AG04450 (cell line): Measurements from ENCODE around the gene TMEM198. TPM values are rescaled to one million over a fixed set of nuclear protein-coding genes. Genes with fewer than 3 reads are reported as not detected.

Experiments
- CTCF ChIA-PET: fragments of 300-600, 350-600 bp; formaldehyde crosslinking; extraction: SDS; loops from one replicate; lab custom pipeline; 2022; ENCODE audit warnings: antibody characterized with exemption, inconsistent platforms; lab: Charles Lee
- POLR2A ChIA-PET: fragments of 350-600 bp; formaldehyde crosslinking; extraction: SDS; loops from one replicate; lab custom pipeline; 2021; ENCODE audit warnings: antibody characterized with exemption, inconsistent platforms; lab: Yijun Ruan, JAX
- DNase-seq: peaks from one replicate; pipeline ENCODE4 v3.0.0-alpha.2; 2011; ENCODE audit warnings: low read depth, low spot score
- H3K27ac ChIP-seq: one replicate; pipeline ENCODE4 v1.5.1; 2012; ENCODE audit warnings: low read depth, low read length, control low read depth
- H3K27me3 ChIP-seq: one replicate; pipeline ENCODE4 v1.6.0; 2012; ENCODE audit warnings: low read length; ENCODE audit not compliant: control insufficient read depth, insufficient read depth
- H3K4me3 ChIP-seq: 2 replicates; pipeline ENCODE4 v1.5.1; 2011; ENCODE audit warnings: mild to moderate bottlenecking, low read depth, low read length, control low read depth
- H3K9me3 ChIP-seq: 2 replicates; pipeline ENCODE4 v1.5.1; 2012; ENCODE audit warnings: low read length; ENCODE audit not compliant: control insufficient read depth, insufficient read depth
- CTCF ChIP-seq: IDR thresholded peaks from 2 replicates; pipeline ENCODE4 v1.5.1; 2011; ENCODE audit warnings: low read depth, low read length, control low read depth, inconsistent platforms
- polyA plus RNA-seq: library from polyadenylated mRNA; depleted of rRNA; stranded (reverse); fragments of >200 nt; gene quantifications from 2 replicates; pipeline ENCODE4 v1.2.3, GENCODE V29; 2011

The TMEM198 gene
- polyA plus RNA-seq, 1 experiment, result 0.83 TPM

- TF ChIP-seq CTCF, result no peak
- Histone ChIP-seq H3K4me3 (no peak overlapping the region), H3K27me3 (peaks cover 23% of the 10 kb centered on the region), H3K27ac (no peak overlapping the region), H3K9me3 (no peaks in the 10 kb centered on the region; the same call in 1 of the 2 replicates)
- ChIA-PET POLR2A (interaction anchor here (0.5 to 0.6 kb wide), 2 partner anchors 35 to 322 kb away, joined by 3 read pairs; partner anchors contain the start of gene GMPPA), CTCF (interaction anchor here (0.6 to 2.2 kb wide), 4 partner anchors 58 to 142 kb away, joined by 3 to 8 read pairs (median 6); no protein-coding TSS in a partner anchor)
- no peak for DNase-seq
Measured at GRCh38 chr2:219533930-219534661, 9.7 kb upstream of the TMEM198 start.

DNA sequence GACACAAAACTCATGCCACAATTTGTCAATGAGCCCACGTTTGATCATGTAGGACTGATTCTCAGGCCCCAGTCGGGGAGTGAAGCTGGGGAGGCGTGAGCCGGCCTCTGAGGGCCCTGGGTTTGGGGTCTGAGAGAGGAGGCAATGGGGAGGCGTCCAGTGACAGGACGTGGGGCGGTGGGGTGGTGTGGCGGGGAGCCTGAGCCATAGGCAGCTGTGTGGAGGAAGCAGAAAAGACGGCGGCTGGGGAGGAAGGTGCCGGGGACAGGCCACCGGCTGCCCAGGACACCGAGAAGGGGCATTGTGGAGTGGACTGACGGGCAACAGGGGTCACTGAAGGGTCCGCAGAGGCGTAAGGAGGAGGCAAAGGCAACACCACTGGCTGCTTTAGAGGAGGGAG is 7.4 kb upstream of the TMEM198 start:
- TF ChIP-seq CTCF, result no peak
- Histone ChIP-seq H3K27ac (no peak overlapping the region), H3K27me3 (peaks cover 13% of the 10 kb centered on the region), H3K4me3 (no peak overlapping the region), H3K9me3 (no peaks in the 10 kb centered on the region; the same call in 1 of the 2 replicates)
- DNase-seq, result no peak
- ChIA-PET CTCF (interaction anchor here (0.9 to 1.2 kb wide), 3 partner anchors 37 to 148 kb away, joined by 4 read pairs; no protein-coding TSS in a partner anchor), POLR2A (interaction anchor here (0.6 kb wide), 1 partner anchor 37 kb away, joined by 4 read pairs; no protein-coding TSS in a partner anchor)

DNA sequence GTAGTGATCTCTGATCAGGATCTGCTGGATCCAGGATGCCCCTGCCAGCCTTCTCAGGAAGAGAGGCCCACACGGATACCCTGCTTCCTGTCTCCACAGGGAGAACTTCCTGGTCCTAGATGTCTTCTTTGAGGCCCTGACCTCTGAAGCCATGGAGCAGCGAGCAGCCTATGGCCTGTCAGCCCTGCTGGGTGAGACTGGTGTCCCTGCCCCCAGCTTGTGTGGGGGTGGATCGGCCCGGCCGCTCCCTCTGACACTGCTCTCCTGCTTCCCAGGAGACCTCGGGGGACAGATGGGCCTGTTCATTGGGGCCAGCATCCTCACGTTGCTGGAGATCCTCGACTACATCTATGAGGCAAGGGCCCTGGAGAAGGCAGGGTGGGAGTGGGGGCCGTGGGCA is 6.9 kb upstream of the TMEM198 start:
- ChIA-PET CTCF (interaction anchor here (0.9 to 1.5 kb wide), 4 partner anchors 15 to 148 kb away, joined by 3 to 5 read pairs (median 4); a partner anchor contains a TSS), POLR2A (interaction anchor here (0.6 kb wide), 1 partner anchor 37 kb away, joined by 4 read pairs; no protein-coding TSS in a partner anchor)

GRCh38 chr2:219537657-219538488 is 6.0 kb upstream of the TMEM198 start:
- ChIA-PET POLR2A (interaction anchor here (0.6 kb wide), 1 partner anchor 16 kb away, joined by 8 read pairs; no protein-coding TSS in a partner anchor), CTCF (interaction anchor here (1.1 to 1.7 kb wide), 6 partner anchors 8 to 152 kb away, joined by 3 to 6 read pairs (median 4); a partner anchor contains a TSS)
- Histone ChIP-seq H3K4me3 (no peak overlapping the region), H3K9me3 (no peaks in the 10 kb centered on the region; the same call in 1 of the 2 replicates), H3K27ac (no peak overlapping the region), H3K27me3 (peaks cover 7% of the 10 kb centered on the region)
- no peak for DNase-seq
- TF ChIP-seq CTCF, result no peak

More for the DNA sequence above, 6.9 kb upstream of the TMEM198 start:
- Histone ChIP-seq H3K4me3 (no peak overlapping the region), H3K27ac (no peak overlapping the region), H3K27me3 (peaks cover 10% of the 10 kb centered on the region), H3K9me3 (no peaks in the 10 kb centered on the region; the same call in 1 of the 2 replicates)
- no peak for TF ChIP-seq CTCF
- no peak for DNase-seq
